ENCODE results near the gene ZNF462. TPM values are rescaled to one million over a fixed set of nuclear protein-coding genes. Genes with fewer than 3 reads are reported as not detected.

ZNF462 gene
- total and polyA plus RNA-seq, 9 donors: 5.8 to 87.6 (median 51.2) TPM

DNA sequence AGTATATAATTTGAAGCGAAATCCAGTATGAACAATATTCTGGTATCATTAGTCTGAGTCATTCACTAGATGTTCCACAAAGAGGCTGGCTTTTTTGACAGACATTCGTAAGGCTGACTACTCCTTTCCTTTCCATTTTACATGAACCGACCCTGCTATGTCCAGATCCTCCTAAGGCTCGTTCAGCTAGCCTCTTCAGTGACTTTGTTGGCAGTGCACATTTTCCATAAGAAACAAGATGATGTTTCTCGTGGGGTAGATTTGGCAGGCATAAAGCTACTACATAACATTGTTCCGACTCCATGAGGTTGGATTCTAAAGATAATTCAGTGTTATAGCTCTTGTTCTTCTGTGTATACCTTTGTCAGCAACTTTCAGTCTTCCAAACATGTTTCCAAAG lies 49.0 kb downstream of the ZNF462 start:
- H3K9me3 ChIP-seq: no peaks in the 10 kb centered on the region
- no peak overlapping the region for H3K27ac ChIP-seq
- no peak overlapping the region for H3K4me3 ChIP-seq
- TF ChIP-seq POLR2A (IDR thresholded peaks at IDR 0.05) (no peak), EP300 (IDR thresholded peaks at IDR 0.05) (no peak)
- TF ChIP-seq, protein P1, sequence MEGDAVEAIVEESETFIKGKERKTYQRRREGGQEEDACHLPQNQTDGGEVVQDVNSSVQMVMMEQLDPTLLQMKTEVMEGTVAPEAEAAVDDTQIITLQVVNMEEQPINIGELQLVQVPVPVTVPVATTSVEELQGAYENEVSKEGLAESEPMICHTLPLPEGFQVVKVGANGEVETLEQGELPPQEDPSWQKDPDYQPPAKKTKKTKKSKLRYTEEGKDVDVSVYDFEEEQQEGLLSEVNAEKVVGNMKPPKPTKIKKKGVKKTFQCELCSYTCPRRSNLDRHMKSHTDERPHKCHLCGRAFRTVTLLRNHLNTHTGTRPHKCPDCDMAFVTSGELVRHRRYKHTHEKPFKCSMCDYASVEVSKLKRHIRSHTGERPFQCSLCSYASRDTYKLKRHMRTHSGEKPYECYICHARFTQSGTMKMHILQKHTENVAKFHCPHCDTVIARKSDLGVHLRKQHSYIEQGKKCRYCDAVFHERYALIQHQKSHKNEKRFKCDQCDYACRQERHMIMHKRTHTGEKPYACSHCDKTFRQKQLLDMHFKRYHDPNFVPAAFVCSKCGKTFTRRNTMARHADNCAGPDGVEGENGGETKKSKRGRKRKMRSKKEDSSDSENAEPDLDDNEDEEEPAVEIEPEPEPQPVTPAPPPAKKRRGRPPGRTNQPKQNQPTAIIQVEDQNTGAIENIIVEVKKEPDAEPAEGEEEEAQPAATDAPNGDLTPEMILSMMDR (IDR thresholded peaks at IDR 0.05): no peak
- WGBS, 3 donors: 85 to 93% (median 91%) methylated on average over 6 of the region's 6 CpGs
- no peaks in the 10 kb centered on the region for H3K27me3 ChIP-seq
- intact Hi-C loops (cut with DNase I): no loop called here
- peaks cover 8% of the 10 kb centered on the region for H3K4me1 ChIP-seq (ENCODE audit: insufficient read depth)
- DNase-seq: no peak
- H3K36me3 ChIP-seq: no peaks in the 10 kb centered on the region

DNA sequence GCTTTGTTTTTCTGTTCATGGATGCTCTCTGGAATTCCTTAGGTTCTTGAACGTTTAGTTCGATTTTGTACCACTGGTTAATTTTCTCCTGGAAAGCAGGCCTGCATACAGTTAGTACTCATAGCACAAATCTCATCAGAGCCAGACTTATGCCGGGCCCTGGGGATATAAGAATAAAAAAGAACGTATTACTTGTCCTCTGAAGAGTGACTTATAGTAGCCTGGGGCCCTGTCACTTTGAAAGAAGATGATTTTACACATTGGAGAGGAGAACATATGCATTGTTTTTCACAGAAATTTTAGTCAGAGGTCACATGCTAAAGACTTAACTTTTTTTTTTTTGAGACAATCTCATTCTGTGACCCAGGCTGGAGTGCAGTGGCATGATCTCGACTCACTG lies 50.3 kb downstream of the ZNF462 start:
- Histone ChIP-seq H3K27ac (no peak overlapping the region), H3K36me3 (no peaks in the 10 kb centered on the region), H3K4me1 (ENCODE audit: insufficient read depth) (peaks cover 11% of the 10 kb centered on the region), H3K9me3 (no peaks in the 10 kb centered on the region), H3K4me3 (no peak overlapping the region), H3K27me3 (no peaks in the 10 kb centered on the region)
- intact Hi-C loops (cut with DNase I): no loop called here
- no peak for DNase-seq
- TF ChIP-seq, protein P1 (IDR thresholded peaks at IDR 0.05): no peak
- no peak for TF ChIP-seq POLR2A (IDR thresholded peaks at IDR 0.05)
- TF ChIP-seq EP300 (IDR thresholded peaks at IDR 0.05): no peak
- 90% methylated on average over 5 of the region's 5 CpGs for WGBS, 3 donors

DNA sequence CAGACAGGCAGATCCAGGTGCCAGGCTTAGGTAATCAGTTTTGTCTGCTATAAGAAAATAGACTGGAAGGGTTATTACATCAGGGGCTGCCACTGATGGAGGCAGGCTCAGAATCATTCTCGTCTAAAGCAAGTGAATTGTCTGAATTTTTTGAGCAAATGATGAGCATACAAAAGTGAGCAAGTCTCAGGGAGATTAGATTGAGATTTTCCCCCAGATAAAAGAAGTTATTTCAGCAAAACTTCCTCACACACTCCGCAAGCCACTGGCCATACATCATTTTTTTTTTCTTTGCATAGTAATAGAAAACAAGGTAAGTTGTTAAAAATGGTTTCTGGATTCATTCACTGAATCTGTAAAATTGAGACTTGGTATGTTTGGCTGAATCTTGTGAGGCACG lies 52.9 kb downstream of the ZNF462 start:
- H3K4me1 ChIP-seq (ENCODE audit: insufficient read depth): peaks cover 12% of the 10 kb centered on the region
- H3K27me3 ChIP-seq: no peaks in the 10 kb centered on the region
- DNase-seq: no peak
- intact Hi-C loops (cut with DNase I): no loop called here
- H3K36me3 ChIP-seq: no peaks in the 10 kb centered on the region
- H3K27ac ChIP-seq: no peak overlapping the region
- H3K9me3 ChIP-seq: no peaks in the 10 kb centered on the region
- 74 to 82% (median 79%) methylated on average over 3 of the region's 3 CpGs for WGBS, 3 donors
- TF ChIP-seq, protein P1 (IDR thresholded peaks at IDR 0.05): no peak
- TF ChIP-seq EP300 (IDR thresholded peaks at IDR 0.05) (no peak), POLR2A (IDR thresholded peaks at IDR 0.05) (no peak)
- H3K4me3 ChIP-seq: no peak overlapping the region

DNA sequence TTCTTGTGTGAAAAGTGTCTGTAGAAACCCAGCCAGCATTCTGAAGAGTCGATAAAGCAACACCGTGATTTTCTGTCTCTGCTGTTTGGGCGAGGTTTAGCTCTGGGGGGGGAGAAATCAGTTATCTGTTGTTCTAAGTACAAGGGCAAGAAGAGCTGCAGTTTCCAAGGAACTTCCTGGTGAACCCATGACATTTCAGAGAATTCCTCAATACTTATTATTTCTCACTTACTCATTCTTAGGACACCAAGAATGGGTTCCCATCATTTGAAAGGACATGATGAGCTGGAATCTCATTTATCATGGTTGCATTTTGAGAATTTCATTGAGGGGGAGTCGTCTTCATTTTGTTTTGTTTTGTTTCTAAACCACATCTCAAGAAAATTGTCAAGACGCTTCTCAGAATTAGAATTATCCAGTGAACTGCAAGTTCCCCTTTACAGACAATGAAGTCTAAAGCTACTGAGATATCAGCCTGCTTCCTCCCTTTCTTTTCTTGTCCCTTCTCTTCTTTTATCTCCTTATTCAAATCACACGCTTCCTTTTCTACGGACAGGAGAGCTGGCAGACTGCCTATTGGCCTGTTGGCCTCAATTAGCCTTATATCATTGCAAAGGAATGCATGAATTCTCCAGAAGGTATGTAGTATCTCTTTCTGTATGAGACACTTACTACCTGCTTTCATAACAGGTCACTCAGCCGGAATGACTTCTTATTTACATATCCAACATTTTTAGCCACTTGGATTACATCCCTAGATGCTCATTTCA lies 53.7 kb downstream of the ZNF462 start:
- Histone ChIP-seq H3K9me3 (no peaks in the 10 kb centered on the region), H3K27me3 (no peaks in the 10 kb centered on the region), H3K4me1 (ENCODE audit: insufficient read depth) (peaks cover 17% of the 10 kb centered on the region), H3K36me3 (no peaks in the 10 kb centered on the region), H3K27ac (no peak overlapping the region), H3K4me3 (no peak overlapping the region)
- TF ChIP-seq POLR2A (IDR thresholded peaks at IDR 0.05): no peak
- TF ChIP-seq EP300 (IDR thresholded peaks at IDR 0.05): no peak
- TF ChIP-seq, protein P1 (IDR thresholded peaks at IDR 0.05): no peak
- intact Hi-C loops (cut with DNase I): no loop called here
- 11 to 17% (median 16%) methylated on average over 8 of the region's 8 CpGs for WGBS, 3 donors
- peak in 3 of 5 donors; percentile 31 to 54 (median 49) for DNase-seq
